Measurements from ENCODE around the gene LTF.

The LTF gene

DNA sequence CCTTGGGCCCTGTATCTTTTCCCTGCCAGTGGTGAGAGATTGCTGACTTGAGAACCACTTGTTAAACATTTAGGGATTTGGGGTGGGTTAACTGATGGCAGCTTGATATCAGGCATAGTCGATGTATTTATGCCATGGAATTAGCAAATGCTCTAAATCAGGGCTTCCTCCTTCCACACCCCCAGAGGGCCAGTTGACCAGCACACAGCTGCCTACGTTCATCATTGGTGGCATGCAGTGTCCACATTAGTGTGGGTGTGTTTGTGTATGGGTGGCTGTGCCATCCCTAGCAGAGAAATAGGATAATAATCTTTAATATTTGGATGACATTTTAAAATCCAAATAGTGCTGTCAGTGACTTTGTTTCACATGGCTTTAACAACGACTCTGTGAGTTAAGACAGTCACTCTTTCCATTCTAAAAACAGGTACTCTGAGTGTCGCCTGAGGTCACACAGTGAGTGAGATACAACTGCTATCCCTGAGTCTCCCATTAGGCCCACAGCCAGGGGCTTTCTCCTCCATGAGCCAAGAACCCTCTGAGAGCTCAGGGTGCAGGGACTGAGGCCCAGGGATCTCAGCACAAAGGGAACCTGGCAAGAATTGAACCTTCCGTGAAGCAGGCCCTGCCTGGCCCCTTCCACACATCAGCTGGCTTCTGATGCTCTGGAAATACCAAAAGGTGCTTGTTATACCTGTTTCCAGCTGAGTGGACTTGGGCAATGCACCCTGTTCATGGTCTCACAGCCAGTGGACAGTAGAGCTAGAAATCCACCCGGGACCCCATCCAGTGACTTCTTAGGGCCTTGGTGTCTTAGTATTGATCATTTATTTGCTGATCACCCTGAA lies 4.3 kb upstream of the LTF start:
- FAIRE-seq: no peak

GRCh38 chr3:46467562-46467961 lies 2.9 kb upstream of the LTF start:
- FAIRE-seq: no peak

GRCh38 chr3:46466871-46467403 lies 2.2 kb upstream of the LTF start:
- FAIRE-seq: no peak

- no peak for FAIRE-seq
Observed at GRCh38 chr3:46466273-46466672, 1.6 kb upstream of the LTF start.

- FAIRE-seq: no peak
Observed at GRCh38 chr3:46465196-46465520, 453 bp upstream of the LTF start.

DNA sequence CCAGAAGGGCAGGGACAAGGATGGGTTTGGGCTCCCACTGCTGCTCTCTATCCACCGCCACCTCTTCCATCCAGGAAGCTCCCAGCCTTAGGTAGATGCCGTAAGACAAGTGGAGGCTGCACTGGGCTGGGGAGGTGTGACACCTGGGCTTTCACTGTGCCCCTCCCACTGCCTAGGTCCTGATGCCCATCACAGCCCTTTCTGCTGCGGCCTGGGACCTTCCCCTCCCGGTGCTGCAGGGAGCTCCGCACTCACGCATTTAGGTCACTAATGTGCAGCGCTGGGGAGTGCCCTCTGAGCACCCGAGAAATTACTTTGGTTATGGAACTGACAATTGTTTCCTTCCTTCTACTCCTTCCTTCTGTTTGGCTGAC lies 850 bp downstream of the LTF start:
- no peak for FAIRE-seq

DNA sequence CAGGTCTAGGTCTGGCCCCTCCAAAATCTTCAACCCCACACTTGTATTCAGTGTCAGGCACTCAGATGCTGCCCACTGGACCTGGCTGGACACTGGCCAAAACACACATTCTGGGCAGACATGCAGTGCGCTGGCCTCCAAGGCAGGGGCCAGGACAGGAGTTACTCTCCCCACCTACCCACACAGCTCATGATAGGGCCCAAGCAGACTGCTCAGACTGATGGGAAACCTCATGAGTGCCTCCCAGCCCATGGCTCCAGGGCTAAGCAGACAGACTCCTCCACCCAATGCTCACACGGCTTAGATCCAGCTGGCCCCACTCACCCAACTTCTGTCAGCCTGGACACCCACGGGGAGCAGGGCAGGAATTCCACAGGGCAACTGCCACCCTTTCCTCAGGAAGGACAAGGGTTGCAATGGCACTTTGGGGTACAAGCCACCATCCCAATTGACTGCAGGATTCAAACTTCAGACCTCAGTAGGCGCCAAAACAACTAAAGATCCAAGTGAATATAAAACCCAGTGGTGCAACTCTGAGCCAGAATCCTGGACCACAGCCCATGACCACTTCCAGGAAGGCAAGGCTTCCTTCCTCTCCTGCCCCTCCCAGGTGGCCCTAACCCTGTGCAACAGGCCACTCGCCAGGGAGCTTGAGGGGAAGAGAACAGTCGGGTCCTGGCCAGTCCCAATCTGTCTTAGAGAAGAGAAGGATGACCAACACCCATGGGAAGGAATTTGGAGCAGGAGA lies 1.4 kb downstream of the LTF start:
- FAIRE-seq: no peak

DNA sequence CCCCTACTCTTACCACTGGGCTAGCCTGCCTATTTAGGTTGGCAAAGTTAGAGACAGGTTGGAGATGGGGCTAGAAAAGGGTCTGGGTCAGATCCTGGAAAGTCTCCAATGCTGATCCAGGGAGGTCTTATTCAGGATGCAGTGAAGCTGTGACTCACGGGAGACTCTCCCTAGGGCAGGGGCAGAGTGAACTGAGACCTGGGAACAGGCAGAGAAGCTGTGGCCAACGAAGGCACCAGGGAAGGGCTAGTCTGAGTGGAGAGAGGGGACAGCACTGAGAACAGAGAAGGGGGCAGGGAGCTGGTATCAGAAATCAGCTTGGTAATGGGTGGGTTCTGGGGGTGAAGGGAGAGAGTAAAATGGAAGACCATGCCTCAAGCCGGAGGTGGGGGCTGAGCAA lies 2.2 kb downstream of the LTF start:
- FAIRE-seq: no peak

- FAIRE-seq: no peak
Observed at GRCh38 chr3:46462111-46462510, 2.6 kb downstream of the LTF start.

- no peak for FAIRE-seq
Observed at GRCh38 chr3:46460051-46460450, 4.7 kb downstream of the LTF start.

GRCh38 chr3:46456118-46456517 lies 8.6 kb downstream of the LTF start:
- no peak for FAIRE-seq

DNA sequence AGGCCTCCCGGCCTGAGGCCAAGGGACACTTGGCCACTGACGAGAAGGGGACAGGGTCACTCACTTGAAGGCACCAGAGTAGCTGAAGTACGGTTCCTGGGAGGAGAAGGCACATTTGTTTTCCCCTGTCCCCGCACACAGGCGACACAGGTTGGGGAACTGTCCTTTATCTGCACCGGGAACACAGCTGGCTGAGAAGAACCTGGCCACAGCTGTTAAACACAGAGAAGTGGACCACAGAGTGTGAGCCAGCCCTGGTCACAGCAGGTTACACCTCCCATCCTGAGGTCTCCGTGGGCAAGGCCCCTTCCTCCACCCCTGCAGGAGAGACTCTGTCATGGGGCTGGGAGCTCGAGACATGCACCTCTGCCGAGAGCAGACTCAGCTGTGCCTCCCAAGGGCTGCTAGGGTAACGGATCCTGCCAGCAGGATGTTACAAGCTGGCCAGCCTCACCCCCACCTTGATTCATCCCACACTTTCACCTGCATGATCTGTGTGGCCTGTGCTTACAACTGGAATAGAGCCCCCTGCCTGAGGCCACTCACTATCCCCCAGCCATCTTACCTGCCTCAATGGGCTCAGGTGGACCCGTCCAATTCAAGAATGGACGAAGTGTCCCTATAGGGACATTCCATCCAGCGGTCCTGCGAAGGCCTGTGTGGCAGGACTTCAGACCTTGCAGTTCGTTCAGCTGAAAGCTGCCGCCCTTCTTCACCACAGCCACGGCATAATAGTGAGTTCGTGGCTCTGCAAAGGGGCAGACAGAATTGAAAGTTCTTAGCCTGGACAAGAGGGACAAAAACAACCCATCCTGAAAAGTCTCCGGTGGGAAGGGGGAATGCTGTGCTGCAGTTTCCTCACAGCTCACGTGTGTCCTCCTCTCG lies 9.2 kb downstream of the LTF start:
- no peak for FAIRE-seq

DNA sequence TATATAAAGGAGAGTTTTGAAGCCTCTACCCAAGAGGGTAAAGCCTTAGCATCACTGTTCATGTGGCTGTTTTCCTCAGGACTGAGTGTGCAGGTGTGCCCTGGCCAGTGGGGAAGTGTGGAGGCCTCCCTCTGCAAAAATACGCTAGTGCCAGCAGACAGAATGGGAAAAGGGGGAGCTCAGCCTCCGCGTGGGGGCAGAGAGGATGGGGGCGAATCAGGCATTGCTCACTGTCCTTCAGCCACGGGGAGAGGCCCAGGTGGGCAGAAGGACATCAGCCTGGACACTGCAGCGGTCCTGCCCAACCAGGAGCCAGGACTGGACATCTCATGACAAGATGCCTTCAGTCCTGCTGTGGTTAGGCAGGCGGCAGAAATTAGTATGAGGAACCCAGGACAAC lies 10.1 kb downstream of the LTF start:
- no peak for FAIRE-seq

DNA sequence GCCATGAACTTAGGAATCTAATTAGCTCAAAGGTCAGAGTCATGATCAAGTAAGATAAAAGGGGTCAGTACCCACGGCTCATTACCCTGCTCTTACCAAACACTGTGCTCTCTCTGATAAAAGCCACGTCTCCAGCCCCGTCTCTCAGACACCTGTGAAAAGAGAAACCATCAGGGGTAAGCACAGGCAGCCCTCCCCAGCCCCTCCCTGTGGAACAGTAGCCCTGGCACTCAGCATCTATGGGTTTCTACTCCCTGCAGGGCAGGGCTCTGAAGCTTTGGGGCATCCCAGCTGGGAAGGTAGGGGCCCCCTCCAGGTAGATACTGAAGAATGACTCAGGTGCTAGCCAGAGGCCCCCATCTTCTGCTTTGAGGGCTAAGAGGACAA lies 10.5 kb downstream of the LTF start:
- no peak for FAIRE-seq

- FAIRE-seq: no peak
Observed at GRCh38 chr3:46453526-46454208, 11.0 kb downstream of the LTF start.

GRCh38 chr3:46449755-46450552 lies 14.8 kb downstream of the LTF start:
- FAIRE-seq: no peak

- no peak for FAIRE-seq
Observed at GRCh38 chr3:46448721-46449120, 16.0 kb downstream of the LTF start.

GRCh38 chr3:46447228-46447985 lies 17.3 kb downstream of the LTF start:
- FAIRE-seq: no peak

DNA sequence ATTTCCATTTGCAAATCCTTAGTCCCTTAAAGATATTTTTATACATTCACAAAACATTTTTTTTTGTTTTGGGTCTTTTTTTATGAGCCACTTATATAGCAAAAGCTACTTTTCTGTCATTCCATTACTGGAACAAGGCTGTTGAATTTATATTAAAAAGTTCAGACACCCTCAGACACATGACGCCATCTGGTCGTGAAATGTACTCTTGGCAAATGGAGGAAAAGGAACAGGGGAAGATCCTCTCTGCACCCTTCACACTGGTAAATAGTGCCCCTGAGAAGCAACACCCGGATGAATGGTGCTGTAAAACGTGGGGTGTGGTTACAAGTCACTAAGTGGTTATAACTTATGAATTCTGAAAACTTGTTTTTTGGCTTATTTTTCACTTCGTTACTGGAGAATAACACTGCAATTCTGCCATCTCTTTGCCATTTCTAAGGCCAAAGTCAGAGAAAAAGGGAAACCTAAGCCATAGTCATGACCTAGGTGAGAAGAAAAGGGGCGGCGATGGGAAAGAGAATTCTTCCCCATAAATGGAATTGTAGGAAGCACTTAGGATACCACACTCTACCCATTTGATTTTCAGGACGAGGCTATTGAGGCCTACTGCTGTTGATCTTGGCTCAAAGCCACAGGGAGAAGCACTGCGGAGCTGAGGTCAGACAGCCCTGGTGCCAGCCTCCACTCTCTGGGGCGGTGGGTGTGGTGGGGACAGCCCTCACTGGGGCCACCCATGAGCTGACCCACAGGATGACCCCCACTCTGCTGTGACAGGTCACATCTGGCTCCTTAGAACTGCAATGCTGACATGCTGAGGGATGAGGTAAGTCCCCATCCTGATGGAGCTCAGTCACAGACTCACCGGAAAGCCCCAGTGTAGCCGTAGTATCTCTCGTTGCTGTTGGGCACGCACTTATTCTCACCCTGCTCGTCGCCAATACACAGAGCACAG lies 21.9 kb downstream of the LTF start:
- no peak for FAIRE-seq
